ENCODE measurements around the gene AQP1.

DNA sequence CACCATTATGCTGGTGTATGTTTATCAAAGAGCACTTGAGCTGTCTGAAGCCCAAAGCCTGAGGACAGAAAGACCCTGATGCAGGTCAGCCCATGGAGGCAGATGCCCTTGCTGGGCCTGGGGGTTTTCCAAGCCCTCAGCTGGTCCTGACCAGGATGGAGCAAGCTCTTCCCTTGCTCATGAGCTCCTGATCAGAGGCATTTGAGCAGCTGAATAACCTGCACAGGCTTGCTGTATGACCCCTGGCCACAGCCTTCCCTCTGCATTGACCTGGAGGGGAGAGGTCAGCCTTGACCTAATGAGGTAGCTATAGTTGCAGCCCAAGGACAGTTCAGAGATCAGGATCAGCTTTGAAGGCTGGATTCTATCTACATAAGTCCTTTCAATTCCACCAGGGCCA lies 13.0 kb downstream of the AQP1 start:
- no peak for TF ChIP-seq CTCF (IDR thresholded peaks at IDR 0.05)
- no peak for TF ChIP-seq CEBPB (IDR thresholded peaks at IDR 0.05)
- TF ChIP-seq, protein P1, sequence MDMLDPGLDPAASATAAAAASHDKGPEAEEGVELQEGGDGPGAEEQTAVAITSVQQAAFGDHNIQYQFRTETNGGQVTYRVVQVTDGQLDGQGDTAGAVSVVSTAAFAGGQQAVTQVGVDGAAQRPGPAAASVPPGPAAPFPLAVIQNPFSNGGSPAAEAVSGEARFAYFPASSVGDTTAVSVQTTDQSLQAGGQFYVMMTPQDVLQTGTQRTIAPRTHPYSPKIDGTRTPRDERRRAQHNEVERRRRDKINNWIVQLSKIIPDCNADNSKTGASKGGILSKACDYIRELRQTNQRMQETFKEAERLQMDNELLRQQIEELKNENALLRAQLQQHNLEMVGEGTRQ (IDR thresholded peaks at IDR 0.05) = no peak
- no peak for TF ChIP-seq POLR2A (IDR thresholded peaks at IDR 0.05; ENCODE audit: low read length)
- no peak for TF ChIP-seq HMGXB4 (CRISPR knock-in tag; IDR thresholded peaks at IDR 0.05; ENCODE audit: borderline replicate concordance)
- TF ChIP-seq, protein P2, sequence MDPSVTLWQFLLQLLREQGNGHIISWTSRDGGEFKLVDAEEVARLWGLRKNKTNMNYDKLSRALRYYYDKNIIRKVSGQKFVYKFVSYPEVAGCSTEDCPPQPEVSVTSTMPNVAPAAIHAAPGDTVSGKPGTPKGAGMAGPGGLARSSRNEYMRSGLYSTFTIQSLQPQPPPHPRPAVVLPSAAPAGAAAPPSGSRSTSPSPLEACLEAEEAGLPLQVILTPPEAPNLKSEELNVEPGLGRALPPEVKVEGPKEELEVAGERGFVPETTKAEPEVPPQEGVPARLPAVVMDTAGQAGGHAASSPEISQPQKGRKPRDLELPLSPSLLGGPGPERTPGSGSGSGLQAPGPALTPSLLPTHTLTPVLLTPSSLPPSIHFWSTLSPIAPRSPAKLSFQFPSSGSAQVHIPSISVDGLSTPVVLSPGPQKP (IDR thresholded peaks at IDR 0.05; ENCODE audit: low read depth, low read length) = no peak
- TF ChIP-seq POLR2AphosphoS2 (conservative IDR thresholded peaks at IDR 0.05; ENCODE audit: low read length) = no peak
- TF ChIP-seq, protein P3, sequence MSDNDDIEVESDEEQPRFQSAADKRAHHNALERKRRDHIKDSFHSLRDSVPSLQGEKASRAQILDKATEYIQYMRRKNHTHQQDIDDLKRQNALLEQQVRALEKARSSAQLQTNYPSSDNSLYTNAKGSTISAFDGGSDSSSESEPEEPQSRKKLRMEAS (IDR thresholded peaks at IDR 0.05) = no peak
- TF ChIP-seq HOXB13 (CRISPR knock-in tag; IDR thresholded peaks at IDR 0.05; ENCODE audit: low read depth) = no peak
- TF ChIP-seq, protein P4, sequence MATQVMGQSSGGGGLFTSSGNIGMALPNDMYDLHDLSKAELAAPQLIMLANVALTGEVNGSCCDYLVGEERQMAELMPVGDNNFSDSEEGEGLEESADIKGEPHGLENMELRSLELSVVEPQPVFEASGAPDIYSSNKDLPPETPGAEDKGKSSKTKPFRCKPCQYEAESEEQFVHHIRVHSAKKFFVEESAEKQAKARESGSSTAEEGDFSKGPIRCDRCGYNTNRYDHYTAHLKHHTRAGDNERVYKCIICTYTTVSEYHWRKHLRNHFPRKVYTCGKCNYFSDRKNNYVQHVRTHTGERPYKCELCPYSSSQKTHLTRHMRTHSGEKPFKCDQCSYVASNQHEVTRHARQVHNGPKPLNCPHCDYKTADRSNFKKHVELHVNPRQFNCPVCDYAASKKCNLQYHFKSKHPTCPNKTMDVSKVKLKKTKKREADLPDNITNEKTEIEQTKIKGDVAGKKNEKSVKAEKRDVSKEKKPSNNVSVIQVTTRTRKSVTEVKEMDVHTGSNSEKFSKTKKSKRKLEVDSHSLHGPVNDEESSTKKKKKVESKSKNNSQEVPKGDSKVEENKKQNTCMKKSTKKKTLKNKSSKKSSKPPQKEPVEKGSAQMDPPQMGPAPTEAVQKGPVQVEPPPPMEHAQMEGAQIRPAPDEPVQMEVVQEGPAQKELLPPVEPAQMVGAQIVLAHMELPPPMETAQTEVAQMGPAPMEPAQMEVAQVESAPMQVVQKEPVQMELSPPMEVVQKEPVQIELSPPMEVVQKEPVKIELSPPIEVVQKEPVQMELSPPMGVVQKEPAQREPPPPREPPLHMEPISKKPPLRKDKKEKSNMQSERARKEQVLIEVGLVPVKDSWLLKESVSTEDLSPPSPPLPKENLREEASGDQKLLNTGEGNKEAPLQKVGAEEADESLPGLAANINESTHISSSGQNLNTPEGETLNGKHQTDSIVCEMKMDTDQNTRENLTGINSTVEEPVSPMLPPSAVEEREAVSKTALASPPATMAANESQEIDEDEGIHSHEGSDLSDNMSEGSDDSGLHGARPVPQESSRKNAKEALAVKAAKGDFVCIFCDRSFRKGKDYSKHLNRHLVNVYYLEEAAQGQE (IDR thresholded peaks at IDR 0.05) = no peak
- no peak for TF ChIP-seq NFE2L2 (conservative IDR thresholded peaks at IDR 0.05; ENCODE audit: low read length)

Measured in A549 (cell line).